Measurements from ENCODE around the gene NCF2.
A peak's percentile ranks its signal among the peaks of the same experiment; 100 is the strongest.

Gene NCF2

GRCh38 chr1:183552891-183553290 is 37.4 kb downstream of the NCF2 start:
- Histone ChIP-seq H2AFZ (ENCODE audit: insufficient read depth, low read length, poor library complexity) (no peak overlapping the region), H2BK120ac (ENCODE audit: insufficient read depth, low read length, poor library complexity) (no peak overlapping the region), H2BK12ac (ENCODE audit: low read length) (no peak overlapping the region), H2BK5ac (ENCODE audit: low read depth, low read length, poor library complexity) (no peak overlapping the region), H4K12ac (ENCODE audit: low read depth, low read length) (no peak overlapping the region), H3K4me1 (ENCODE audit: control insufficient read depth in 1 of 2, insufficient read depth in 2 of 2, low read length in 2 of 2) (no peaks in the 10 kb centered on the region), H3K9me3 (ENCODE audit: insufficient read depth, low read depth, low read length) (no peaks in the 10 kb centered on the region), H3K79me2 (ENCODE audit: control insufficient read depth, insufficient read depth, low read length, poor library complexity) (no peaks in the 10 kb centered on the region), H3K18ac (ENCODE audit: low read length) (no peak overlapping the region), H3K4me2 (ENCODE audit: low read length) (no peak overlapping the region), H3K4me3 (ENCODE audit: low read depth, low read length) (no peak overlapping the region), H3K27ac (ENCODE audit: low read depth, low read length) (no peak overlapping the region), H3K14ac (ENCODE audit: low read length) (no peak overlapping the region), H3K9ac (ENCODE audit: low read length) (no peak overlapping the region), H3K4ac (ENCODE audit: low read depth, low read length) (no peak overlapping the region), H3K27me3 (ENCODE audit: insufficient read depth, low read length) (no peaks in the 10 kb centered on the region), H2AK5ac (ENCODE audit: low read length) (no peak overlapping the region), H4K91ac (ENCODE audit: low read depth, low read length) (no peak overlapping the region), H3K23ac (ENCODE audit: low read length) (no peak overlapping the region), H3K36me3 (ENCODE audit: control insufficient read depth in 1 of 2, insufficient read depth in 2 of 2, low read length in 2 of 2) (peaks cover 23 to 49% of the 10 kb centered on the region in 2 experiments), H3K79me1 (ENCODE audit: low read length) (no peaks in the 10 kb centered on the region), H4K8ac (ENCODE audit: low read depth, low read length) (no peak overlapping the region)
- no peak for DNase-seq
- WGBS (ENCODE audit: extremely low coverage, insufficient coverage, insufficient read length) = 100% methylated on average over 1 of the region's 6 CpGs

DNA sequence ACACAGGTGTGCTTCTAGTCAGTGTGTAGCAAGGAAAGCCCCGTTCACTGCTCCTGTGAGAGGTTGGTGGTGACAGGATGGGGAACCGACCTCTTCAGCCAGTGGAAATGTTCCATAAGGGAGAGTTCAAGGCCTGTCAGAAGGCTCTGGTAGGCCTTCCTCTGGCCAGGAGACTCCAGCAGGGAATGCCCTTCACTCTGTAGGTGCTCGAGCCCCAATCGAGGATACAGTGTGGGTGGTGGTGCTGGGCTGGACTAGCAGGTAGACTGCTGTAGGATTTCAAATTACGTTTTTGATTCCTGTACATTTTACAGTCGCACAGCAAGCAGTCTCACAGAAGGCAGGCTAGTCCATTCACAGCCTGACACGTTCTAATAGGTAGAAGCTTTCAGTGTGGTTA is 37.8 kb downstream of the NCF2 start:
- Histone ChIP-seq H3K27ac (ENCODE audit: low read depth, low read length) (no peak overlapping the region), H3K9me3 (ENCODE audit: insufficient read depth, low read depth, low read length) (no peaks in the 10 kb centered on the region), H3K4ac (ENCODE audit: low read depth, low read length) (no peak overlapping the region), H2BK120ac (ENCODE audit: insufficient read depth, low read length, poor library complexity) (no peak overlapping the region), H3K4me2 (ENCODE audit: low read length) (no peak overlapping the region), H3K27me3 (ENCODE audit: insufficient read depth, low read length) (no peaks in the 10 kb centered on the region), H2BK12ac (ENCODE audit: low read length) (no peak overlapping the region), H3K9ac (ENCODE audit: low read length) (peak overlapping the region; percentile 28), H2BK5ac (ENCODE audit: low read depth, low read length, poor library complexity) (no peak overlapping the region), H3K18ac (ENCODE audit: low read length) (no peak overlapping the region), H2AK5ac (ENCODE audit: low read length) (no peak overlapping the region), H2AFZ (ENCODE audit: insufficient read depth, low read length, poor library complexity) (no peak overlapping the region), H3K14ac (ENCODE audit: low read length) (no peak overlapping the region), H3K36me3 (ENCODE audit: control insufficient read depth in 1 of 2, insufficient read depth in 2 of 2, low read length in 2 of 2) (peaks cover 21 to 49% of the 10 kb centered on the region in 2 experiments), H4K8ac (ENCODE audit: low read depth, low read length) (no peak overlapping the region), H3K4me3 (ENCODE audit: low read depth, low read length) (no peak overlapping the region), H3K79me1 (ENCODE audit: low read length) (no peaks in the 10 kb centered on the region), H3K79me2 (ENCODE audit: control insufficient read depth, insufficient read depth, low read length, poor library complexity) (no peaks in the 10 kb centered on the region), H4K91ac (ENCODE audit: low read depth, low read length) (no peak overlapping the region), H4K12ac (ENCODE audit: low read depth, low read length) (no peak overlapping the region), H3K4me1 (ENCODE audit: control insufficient read depth in 1 of 2, insufficient read depth in 2 of 2, low read length in 2 of 2) (no peaks in the 10 kb centered on the region), H3K23ac (ENCODE audit: low read length) (no peak overlapping the region)
- no CpG with 5 or more reads among the region's 7 CpGs for WGBS (ENCODE audit: extremely low coverage, insufficient coverage, insufficient read length)
- no peak for DNase-seq

DNA sequence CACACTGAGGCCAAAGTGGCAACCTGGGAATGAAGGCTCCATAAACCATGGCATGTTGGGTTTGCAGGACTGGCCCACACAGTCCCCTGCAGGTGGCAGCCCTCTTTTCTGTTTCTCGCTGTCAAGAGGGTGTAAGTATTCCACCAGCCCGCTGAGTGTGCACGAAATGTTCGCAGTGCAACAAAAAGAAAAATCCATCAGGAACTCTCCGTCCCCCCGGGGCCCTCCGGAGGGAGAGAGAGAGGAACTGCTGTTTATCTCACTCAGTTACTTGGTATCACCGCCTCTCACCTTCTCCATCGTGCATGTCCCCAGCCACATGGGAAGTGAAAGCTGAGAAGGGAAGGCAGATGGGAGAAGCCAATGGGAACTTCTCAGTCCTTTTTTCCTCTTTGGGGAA is 38.3 kb downstream of the NCF2 start:
- H4K12ac ChIP-seq (ENCODE audit: low read depth, low read length) = no peak overlapping the region
- no peak overlapping the region for H2BK120ac ChIP-seq (ENCODE audit: insufficient read depth, low read length, poor library complexity)
- H3K36me3 ChIP-seq (ENCODE audit: control insufficient read depth in 1 of 2, insufficient read depth in 2 of 2, low read length in 2 of 2) = peaks cover 23 to 54% of the 10 kb centered on the region in 2 experiments
- no peak overlapping the region for H3K4ac ChIP-seq (ENCODE audit: low read depth, low read length)
- no peak overlapping the region for H3K23ac ChIP-seq (ENCODE audit: low read length)
- H3K18ac ChIP-seq (ENCODE audit: low read length) = no peak overlapping the region
- DNase-seq = no peak
- no peak overlapping the region for H2AK5ac ChIP-seq (ENCODE audit: low read length)
- no peaks in the 10 kb centered on the region for H3K79me1 ChIP-seq (ENCODE audit: low read length)
- no peaks in the 10 kb centered on the region for H3K4me1 ChIP-seq (ENCODE audit: control insufficient read depth in 1 of 2, insufficient read depth in 2 of 2, low read length in 2 of 2)
- no peak overlapping the region for H3K4me3 ChIP-seq (ENCODE audit: low read depth, low read length)
- H3K79me2 ChIP-seq (ENCODE audit: control insufficient read depth, insufficient read depth, low read length, poor library complexity) = no peaks in the 10 kb centered on the region
- H3K27me3 ChIP-seq (ENCODE audit: insufficient read depth, low read length) = no peaks in the 10 kb centered on the region
- H4K8ac ChIP-seq (ENCODE audit: low read depth, low read length) = no peak overlapping the region
- H3K9me3 ChIP-seq (ENCODE audit: insufficient read depth, low read depth, low read length) = no peaks in the 10 kb centered on the region
- H3K9ac ChIP-seq (ENCODE audit: low read length) = no peak overlapping the region
- no peak overlapping the region for H3K14ac ChIP-seq (ENCODE audit: low read length)
- no peak overlapping the region for H2AFZ ChIP-seq (ENCODE audit: insufficient read depth, low read length, poor library complexity)
- no peak overlapping the region for H4K91ac ChIP-seq (ENCODE audit: low read depth, low read length)
- H2BK12ac ChIP-seq (ENCODE audit: low read length) = no peak overlapping the region
- H3K27ac ChIP-seq (ENCODE audit: low read depth, low read length) = no peak overlapping the region
- no peak overlapping the region for H3K4me2 ChIP-seq (ENCODE audit: low read length)
- H2BK5ac ChIP-seq (ENCODE audit: low read depth, low read length, poor library complexity) = no peak overlapping the region
- WGBS (ENCODE audit: extremely low coverage, insufficient coverage, insufficient read length) = no CpG with 5 or more reads among the region's 9 CpGs

DNA sequence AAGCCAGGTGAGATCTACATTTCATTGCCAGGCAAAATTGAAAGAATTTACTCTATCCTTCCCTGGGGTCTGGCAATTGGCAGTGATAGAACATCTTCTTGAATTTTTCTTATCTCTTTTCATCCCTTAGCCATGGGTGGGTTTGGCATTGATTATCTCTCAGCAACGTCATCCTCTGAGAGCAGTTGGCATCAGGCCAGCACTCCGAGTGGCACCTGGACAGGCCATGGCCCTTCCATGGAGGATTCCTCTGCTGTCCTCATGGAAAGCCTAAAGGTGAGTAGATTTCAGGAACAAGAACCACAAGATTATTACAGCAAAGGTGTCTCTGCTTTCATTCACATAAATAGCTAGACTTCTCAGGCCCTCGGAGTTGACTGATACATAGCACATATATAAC is 39.3 kb downstream of the NCF2 start:
- Histone ChIP-seq H3K4me1 (ENCODE audit: control insufficient read depth in 1 of 2, insufficient read depth in 2 of 2, low read length in 2 of 2) (no peaks in the 10 kb centered on the region), H4K91ac (ENCODE audit: low read depth, low read length) (no peak overlapping the region), H4K12ac (ENCODE audit: low read depth, low read length) (no peak overlapping the region), H3K9ac (ENCODE audit: low read length) (no peak overlapping the region), H3K4me3 (ENCODE audit: low read depth, low read length) (no peak overlapping the region), H2BK120ac (ENCODE audit: insufficient read depth, low read length, poor library complexity) (no peak overlapping the region), H3K23ac (ENCODE audit: low read length) (no peak overlapping the region), H3K4me2 (ENCODE audit: low read length) (no peak overlapping the region), H3K27ac (ENCODE audit: low read depth, low read length) (no peak overlapping the region), H2BK5ac (ENCODE audit: low read depth, low read length, poor library complexity) (no peak overlapping the region), H4K8ac (ENCODE audit: low read depth, low read length) (no peak overlapping the region), H3K36me3 (ENCODE audit: control insufficient read depth in 1 of 2, insufficient read depth in 2 of 2, low read length in 2 of 2) (peaks cover 25 to 57% of the 10 kb centered on the region in 2 experiments), H3K4ac (ENCODE audit: low read depth, low read length) (no peak overlapping the region), H3K9me3 (ENCODE audit: insufficient read depth, low read depth, low read length) (no peaks in the 10 kb centered on the region), H3K79me2 (ENCODE audit: control insufficient read depth, insufficient read depth, low read length, poor library complexity) (no peaks in the 10 kb centered on the region), H2AK5ac (ENCODE audit: low read length) (no peak overlapping the region), H3K14ac (ENCODE audit: low read length) (no peak overlapping the region), H3K18ac (ENCODE audit: low read length) (no peak overlapping the region), H2AFZ (ENCODE audit: insufficient read depth, low read length, poor library complexity) (no peak overlapping the region), H2BK12ac (ENCODE audit: low read length) (no peak overlapping the region), H3K79me1 (ENCODE audit: low read length) (no peaks in the 10 kb centered on the region), H3K27me3 (ENCODE audit: insufficient read depth, low read length) (no peaks in the 10 kb centered on the region)
- DNase-seq = no peak
- no CpG with 5 or more reads among the region's 3 CpGs for WGBS (ENCODE audit: extremely low coverage, insufficient coverage, insufficient read length)

All from trophoblast cell (in vitro differentiated cells and primary cell).